Daoy (cell line): ENCODE data around the gene TMEM101. TPM values are rescaled to one million over a fixed set of nuclear protein-coding genes. Genes with fewer than 3 reads are reported as not detected.
A peak's percentile ranks its signal among the peaks of the same experiment; 100 is the strongest.
"Not testable (repeated sequence)": the region's sequence is repeated elsewhere in the genome, so short reads cannot be mapped to it uniquely, and the experiment has no call there.

Experiments
- DNase-seq: peaks from one replicate; pipeline ENCODE4 v3.0.0-alpha.2; 2015; ENCODE audit warnings: low read depth
- total RNA-seq: library from RNA; depleted of rRNA; stranded (reverse); fragments of >200 nt; shearing (Covaris generic); gene quantifications from 2 replicates; pipeline ENCODE4 v1.2.3, GENCODE V29; 2014

The TMEM101 gene
- total RNA-seq, 1 experiment from 2014 or later = 31.9 TPM

DNA sequence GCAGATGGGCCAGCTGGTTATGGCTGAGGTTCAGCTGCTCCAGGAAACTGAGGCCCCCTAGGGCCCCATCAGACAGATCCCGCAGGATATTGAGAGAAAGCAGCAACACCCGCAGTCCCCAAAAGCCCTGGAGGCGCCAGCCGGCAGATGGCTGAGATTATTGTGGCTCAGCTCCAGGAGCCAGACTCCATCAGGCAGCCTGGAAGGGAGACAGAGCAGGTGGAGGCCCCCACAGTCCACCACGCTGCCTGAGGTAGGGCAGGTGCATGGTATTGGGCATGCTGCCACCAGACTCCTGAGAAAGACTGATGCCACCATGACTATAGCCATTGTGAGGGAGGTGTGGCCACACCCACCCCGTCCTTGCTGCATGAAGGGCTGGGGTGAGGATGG is 9.5 kb upstream of the TMEM101 start:
- no peak for DNase-seq

- DNase-seq = no peak
Observed at GRCh38 chr17:44023545-44024270, 8.9 kb upstream of the TMEM101 start.

DNA sequence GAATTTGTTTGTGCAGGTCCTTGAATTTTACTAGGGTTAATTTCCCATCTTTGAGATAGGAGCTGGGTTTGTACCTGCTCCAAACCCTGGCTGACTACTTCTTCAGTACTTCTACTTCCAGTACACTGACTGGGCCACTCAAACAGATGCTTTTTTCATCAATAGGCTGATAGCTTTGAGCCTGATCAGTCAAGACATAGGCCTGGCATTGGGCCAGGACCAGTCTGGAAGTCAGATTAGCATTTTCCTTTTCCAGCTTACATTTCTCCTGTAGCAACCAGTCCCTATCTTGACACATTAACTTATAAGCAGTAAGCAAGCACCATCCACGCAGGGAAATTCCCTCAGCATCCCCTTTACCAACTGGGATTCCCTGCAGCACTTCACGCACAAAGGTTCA is 7.5 kb upstream of the TMEM101 start:
- no peak for DNase-seq

GRCh38 chr17:44021227-44021626 is 6.5 kb upstream of the TMEM101 start:
- DNase-seq = not testable (repeated sequence)

DNA sequence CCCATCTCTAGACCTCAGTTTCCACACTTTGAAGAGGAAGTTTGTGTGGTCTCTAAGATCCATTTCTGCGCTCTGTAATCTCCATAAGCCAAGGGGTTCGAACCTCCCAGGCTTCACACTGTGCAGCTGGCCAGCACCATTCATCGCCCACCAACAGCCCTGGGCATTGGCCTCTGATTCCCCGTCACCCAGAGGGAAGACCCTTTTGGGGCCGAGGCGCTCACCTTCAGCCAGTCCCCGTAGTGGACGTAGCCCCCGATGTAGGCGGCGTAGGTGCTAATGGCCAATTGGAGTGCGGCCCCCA is 678 bp downstream of the TMEM101 start:
- no peak for DNase-seq

DNA sequence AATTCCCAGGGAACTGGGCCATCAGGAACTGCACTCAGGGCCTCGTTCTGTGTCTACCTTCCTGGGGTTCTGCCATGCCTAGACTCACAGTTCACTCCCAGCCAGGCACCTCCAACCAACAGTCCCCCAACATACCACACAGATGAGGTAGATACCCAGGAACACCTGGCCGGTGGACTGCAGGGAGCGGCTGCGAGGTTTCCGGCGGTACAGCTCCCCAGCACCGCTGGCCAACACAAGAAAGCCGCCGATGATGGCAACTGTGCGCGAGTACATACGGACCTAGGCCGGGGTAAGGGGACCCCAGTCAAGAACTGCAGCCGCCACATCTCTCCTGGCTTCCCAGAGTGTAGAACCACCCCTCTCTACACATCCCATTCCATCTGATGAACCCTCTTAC is 1.9 kb downstream of the TMEM101 start:
- no peak for DNase-seq

GRCh38 chr17:44012391-44012790 is 2.4 kb downstream of the TMEM101 start:
- no peak for DNase-seq

- DNase-seq = no peak
Observed at GRCh38 chr17:44011876-44012275, 2.9 kb downstream of the TMEM101 start.

GRCh38 chr17:44010966-44011647 is 3.7 kb downstream of the TMEM101 start:
- no peak for DNase-seq

GRCh38 chr17:44008205-44008909 is 6.4 kb downstream of the TMEM101 start:
- DNase-seq = no peak

DNA sequence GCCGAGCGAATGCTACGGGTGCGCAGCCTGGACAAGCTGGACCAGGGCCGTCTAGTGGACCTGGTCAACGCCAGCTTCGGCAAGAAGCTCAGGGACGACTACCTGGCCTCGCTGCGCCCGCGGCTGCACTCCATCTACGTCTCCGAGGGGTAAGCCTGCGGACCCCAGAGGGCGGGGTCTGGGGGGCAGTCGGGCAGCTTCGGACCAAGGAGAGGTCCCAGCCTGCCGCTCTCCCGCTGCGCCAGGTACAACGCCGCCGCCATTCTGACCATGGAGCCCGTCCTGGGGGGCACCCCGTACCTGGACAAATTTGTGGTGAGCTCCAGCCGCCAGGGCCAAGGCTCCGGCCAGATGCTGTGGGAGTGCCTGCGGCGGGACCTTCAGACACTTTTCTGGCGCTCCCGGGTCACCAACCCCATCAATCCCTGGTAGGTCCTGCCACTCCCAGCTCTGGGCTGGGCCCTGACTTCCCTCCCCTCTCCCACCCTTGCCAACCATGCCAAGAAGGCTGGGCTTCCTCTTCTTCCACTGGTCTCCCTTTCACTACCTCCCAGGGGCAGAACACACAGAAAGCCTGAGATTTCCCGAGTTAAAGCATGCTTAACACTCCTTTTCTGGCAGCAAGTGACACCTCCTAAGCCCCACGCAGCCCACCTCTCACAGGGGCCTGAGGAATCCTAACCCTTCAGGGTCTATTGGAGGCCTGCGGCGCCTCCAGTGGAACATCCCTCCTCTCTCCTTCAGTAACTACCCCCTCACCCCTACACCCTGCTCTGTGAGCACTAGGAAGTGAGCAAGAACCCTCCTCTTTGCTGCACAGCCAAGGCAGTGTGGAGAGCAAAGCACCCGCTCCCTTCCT is 7.2 kb downstream of the TMEM101 start:
- peak; percentile 38 for DNase-seq

DNA sequence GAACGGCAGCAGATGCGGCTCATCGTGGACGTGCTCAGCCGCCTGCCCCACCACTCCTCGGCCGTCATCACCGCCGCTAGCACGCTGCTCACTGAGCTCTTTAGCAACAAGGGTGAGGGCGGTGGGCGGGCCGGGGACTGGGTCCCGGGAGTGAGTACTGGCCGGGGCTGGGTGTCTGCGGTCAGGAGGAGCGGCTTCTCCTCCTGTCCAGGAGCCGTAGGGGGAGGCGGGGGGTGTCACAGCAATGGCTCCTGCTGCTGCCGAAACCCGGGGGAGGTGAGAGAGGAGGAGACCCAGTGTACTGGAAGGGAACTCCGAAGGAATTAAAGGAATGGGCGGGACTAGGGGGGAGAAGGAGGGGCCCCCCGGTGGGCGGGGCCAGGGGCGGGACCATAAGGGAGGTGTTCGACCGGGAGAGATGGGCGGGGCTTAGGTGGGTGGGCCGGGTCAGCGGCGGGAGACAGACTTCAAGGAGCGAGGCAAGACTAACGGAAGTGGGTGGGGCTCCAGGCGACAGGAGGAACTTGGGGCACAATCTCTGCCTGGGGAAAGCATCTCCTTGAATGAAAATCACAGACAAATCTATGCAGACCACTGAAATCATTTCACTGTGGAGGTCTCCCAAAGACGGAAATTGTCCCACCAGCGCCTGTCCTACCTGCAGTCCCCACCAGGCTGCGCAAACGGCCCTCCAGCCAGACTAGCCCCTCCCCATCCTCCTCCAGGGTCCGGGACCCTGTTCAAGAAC is 8.0 kb downstream of the TMEM101 start:
- DNase-seq = peak; percentile 95

DNA sequence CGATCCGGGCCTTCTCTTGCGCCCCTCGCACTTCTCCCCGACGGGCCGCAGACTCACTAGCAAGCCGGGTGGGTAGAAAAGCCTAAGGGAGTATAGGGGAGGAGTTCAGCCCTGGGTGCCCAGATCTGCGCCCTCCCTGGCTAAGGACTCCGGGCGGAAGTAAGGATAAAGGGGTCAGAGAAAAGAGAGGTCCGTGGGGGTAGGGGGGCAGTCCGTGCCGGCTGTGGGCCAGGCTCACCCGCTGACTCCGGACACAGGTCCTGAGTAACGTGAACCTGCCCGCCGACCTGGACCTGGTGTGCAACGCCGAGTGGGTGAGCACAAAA is 8.5 kb downstream of the TMEM101 start:
- DNase-seq = no peak

DNA sequence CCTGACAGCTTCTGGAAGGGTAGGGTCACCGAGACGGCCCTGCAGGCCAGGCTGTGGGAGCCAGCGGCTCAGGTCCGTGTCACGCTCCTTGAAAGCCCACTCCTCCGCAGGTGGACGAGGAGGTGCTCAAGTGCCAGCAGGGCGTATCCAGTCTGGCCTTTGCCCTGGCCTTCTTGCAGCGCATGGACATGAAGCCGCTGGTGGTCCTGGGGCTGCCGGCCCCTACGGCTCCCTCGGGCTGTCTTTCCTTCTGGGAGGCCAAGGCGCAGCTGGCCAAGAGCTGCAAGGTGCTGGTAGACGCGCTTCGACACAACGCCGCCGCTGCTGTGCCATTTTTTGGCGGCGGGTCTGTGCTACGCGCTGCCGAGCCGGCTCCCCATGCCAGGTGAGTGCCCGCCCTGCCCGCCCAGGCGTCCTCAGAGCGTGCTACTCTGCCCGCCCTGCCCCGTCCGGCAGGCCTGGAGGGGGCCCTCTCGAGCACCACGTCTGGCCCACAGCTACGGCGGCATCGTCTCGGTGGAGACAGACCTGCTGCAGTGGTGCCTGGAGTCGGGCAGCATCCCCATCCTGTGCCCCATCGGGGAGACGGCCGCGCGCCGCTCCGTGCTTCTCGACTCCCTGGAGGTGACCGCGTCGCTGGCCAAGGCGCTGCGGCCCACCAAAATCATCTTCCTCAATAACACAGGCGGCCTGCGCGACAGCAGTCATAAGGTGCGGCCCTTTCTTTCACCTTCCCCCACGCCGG is 9.1 kb downstream of the TMEM101 start:
- no peak for DNase-seq

DNA sequence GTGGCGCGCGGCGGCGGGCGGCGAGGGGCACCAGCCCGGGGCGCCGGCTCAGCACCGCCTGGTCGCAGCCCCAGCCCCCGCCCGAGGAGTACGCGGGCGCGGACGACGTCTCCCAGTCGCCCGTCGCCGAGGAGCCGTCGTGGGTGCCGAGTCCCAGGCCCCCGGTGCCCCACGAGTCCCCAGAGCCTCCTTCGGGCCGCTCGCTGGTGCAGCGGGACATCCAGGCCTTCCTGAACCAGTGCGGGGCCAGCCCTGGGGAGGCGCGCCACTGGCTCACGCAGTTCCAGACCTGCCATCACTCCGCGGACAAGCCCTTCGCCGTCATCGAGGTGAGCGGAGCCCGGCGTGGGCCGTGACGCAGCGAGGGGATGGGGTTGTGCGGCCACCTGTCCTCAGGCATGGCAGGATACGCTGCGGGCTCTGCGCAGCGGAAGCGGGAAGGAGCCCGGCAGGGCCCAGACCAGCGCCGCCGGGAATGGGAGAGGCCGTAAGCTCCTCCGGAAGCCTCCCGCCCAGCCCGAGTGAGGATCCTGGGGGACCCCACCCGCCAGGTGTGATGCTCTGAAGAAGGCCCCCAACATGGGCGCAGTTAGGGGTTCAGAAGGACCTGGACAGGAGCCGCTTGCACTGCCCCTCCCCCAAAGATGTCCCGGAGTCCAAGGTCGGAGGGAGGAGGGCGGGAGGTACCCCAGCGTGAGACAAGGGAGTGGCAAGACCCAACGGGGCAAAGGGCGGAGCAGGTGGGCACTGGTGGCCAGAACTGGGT is 9.8 kb downstream of the TMEM101 start:
- no peak for DNase-seq

DNA sequence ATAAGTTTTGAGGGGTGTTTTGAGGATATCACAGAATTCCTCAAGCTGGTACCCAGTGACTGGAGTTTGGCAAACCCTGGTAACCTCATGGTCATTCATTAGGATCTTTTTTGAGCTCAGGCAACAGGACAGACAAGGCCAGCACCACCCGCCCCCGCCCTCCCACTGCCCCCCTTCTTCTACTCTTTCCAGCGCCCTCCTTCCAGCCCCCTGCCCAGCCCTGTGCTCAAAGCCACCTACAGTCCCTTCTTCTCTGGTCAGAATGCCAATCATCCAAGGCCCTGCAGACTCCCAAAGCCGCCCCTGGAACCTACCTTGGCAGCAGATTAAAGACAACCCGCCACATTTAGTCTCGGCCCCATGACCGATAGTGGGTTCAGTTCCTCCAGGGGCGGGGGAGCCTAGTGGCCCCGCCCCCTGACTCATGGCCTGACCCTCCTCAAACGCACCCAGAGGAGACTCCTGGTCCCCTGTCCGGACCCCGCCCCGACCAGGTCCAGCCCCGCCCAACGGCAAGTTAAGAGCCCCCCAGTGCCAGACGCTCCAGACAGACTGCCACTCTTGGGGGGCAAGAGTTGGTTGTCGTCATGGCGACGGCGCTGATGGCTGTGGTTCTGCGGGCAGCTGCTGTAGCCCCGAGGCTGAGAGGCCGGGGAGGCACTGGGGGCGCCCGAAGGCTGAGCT is 10.5 kb downstream of the TMEM101 start, which contains the start of gene NAGS:
Gene NAGS (plus strand): TSS at position 546 of the 684 bp plus-strand sequence. CDS start 42 bp downstream, at position 588.
- DNase-seq = no peak

- DNase-seq = peak; percentile 62
Observed at GRCh38 chr17:44002141-44002848, 12.5 kb downstream of the TMEM101 start.

GRCh38 chr17:44001461-44001920 is 13.3 kb downstream of the TMEM101 start:
- DNase-seq = no peak
